Measurements from ENCODE around the gene KCTD6. TPM values are rescaled to one million over a fixed set of nuclear protein-coding genes. Genes with fewer than 3 reads are reported as not detected.

Gene KCTD6
- total RNA-seq = 4.2 and 6.7 TPM in 2 replicates

DNA sequence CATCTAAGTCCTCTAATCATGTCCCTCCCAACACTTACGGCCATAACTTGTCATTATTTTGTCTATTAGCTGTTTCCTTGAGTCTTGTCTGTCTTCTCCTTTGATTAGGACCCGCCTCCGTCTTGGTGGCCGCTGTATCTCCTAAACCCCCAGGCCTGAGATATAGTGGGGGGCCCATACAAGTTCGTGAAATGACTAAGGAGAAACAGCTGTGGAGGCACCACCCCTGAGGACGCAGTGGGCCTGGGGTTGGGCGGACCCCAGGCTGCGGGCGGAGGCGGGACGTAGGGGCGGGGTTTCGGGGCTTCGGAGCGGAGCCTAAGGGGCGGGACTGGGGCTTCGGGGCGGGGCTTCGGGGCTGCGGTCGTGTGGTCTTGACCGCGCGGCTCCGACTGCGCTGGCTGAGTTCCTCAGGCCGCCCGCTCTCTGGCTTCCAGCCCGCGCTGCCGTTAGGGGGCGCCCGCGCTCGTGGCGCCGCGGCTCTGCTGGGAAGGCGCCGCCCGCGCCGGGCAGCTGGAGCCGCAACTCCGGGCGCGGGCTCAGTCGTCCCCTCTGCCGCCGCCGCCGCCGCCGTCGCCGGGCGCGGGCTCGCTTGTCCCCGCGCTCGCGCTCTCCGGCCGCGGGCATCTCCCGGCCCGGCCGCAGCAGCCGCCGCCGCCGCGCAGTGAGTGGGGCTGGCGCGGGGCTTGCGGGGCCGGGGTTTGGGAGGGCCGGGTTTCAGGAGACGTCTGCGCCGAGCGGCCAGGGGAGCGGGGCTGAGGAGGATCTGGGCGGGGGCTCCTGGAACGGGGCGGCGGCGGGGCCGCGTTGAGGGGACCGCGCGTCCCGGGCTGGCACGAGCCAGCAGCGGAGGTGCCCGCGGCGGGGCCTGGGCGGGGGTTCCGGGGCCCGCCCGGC, at the start of gene KCTD6:
Gene KCTD6 (plus strand): TSS at position 591 of the 897 bp plus-strand sequence. CDS start 6,660 bp downstream, outside the sequence.
- peak; percentile 81 to 96 for DNase-seq (ENCODE audit: low read depth in 2 of 2)

DNA sequence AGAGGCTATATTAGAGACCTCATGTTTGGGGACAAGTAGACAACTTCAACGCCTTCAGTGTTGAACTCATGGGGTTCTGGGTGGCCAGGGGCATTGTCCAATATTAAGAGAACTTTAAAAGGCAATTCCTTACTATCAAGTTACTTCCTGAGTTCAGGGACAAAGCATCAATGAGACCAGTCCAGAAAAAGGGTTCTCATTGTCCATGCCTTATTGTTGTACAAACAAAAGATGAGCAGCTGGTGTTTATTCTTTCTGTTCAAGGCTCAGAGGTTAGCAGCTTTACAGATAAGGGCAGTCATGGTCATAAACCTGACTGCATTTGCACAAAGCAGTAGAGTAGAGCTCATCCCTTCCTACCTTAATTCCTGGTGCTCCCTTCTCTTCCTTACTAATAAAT, 39.7 kb upstream of the KCTD6 start:
- DNase-seq (ENCODE audit: low read depth in 2 of 2) = no peak

DNA sequence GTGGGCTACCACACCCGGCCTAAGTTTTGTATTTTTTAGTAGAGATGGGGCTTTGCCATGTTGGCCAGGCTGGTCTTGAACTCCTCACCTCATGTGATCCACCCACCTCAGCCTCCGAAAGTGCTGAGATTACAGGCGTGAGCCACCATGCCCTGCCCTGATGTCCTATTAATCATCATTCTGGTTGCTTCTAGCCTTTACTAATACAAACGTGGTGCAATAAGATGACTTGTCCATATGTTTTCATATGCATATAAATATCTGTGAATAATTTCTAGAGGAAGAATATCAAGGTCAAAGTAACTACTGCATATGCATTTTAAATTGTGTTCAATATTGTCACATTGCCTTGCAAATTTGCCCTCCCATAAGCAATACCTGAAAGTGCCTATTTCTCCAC, 32.7 kb upstream of the KCTD6 start:
- no peak for DNase-seq (ENCODE audit: low read depth in 2 of 2)

DNA sequence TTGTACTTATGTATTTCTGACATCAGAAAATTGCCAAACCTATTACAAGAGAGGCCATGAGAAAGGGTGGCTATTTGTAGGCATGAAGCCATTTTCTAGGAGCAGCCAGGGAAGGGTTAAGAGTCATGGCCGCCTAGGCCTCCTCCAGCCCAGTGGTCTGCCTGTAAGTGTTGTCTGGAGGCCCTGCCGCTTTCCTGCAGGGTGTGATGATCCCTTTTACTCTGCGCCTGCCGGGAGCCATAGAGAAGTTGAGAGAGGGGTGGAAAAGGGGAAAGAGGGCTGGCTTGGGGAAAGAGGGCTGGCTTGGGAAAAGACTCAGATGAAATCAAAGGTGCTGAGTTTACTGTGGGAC, 29.1 kb upstream of the KCTD6 start:
- no peak for DNase-seq (ENCODE audit: low read depth in 2 of 2)

DNA sequence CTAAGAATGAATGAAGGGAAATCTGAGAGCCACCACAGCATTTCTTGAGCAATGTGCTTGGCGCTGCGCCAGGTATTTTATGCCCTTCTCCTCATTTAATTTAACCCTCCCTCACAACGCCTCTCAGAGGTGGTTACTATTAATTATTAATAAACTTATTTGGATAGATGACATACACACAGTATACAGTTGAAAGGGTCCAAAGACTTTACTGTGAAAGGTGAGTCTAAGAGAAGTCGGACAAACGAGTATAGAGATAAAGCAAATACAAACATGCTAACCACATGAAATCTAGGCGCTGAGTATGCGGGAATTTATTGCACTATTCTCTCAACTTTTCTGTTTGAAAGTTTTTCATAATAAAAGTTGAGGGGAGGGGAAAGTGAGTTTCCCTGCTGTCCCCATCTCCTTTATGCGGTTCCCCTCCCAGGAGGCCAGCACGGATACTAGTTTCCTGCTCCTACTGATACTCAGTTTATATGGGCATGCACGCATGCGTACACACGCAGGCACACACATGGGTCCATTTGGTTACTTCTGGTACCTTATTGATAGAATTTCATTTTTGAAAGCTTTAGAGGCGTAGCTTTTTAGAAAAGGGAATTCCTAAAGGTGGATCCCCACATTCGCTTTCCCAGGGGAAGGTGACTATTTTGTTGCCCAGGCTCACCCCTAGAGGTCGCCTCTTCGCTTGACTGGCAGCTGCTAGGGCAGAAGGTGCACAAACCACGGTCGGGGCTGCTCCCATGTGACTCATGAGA, 28.5 kb upstream of the KCTD6 start:
- DNase-seq (ENCODE audit: low read depth in 2 of 2) = peak; percentile 33 to 69

DNA sequence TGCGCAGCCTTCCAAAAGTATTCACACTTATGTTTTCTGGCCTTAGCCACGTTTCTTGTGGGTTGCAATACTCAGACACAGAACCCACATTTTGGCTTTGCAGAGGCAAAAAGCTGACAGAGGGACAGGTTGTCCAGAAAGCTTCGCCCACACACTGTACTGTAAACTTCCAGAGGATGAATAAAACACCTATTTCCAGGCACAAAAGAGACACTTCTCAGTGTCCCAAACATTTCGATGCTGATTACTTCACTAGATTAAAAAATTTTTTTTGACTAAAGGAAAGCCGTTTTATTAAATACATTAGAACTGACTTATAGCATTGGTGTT, 28.0 kb upstream of the KCTD6 start:
- no peak for DNase-seq (ENCODE audit: low read depth in 2 of 2)

DNA sequence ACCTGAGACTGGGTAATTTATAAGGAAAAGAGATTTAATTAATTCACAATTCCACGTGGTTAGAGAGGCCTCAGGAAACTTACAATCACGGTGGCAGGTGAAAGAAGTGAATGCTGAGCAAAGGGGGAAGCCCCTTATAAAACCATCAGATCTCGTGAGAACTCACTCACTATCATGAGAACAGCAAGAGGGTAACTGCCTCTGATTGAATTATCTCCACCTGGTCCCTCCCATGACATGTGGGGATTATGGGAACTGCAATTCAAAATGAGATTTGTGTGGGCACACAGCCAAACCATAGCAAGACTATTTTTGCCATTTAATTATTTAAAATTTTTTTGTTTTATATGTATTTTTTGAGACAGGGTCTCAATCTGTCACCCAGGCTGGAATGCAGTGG, 27.0 kb upstream of the KCTD6 start:
- DNase-seq (ENCODE audit: low read depth in 2 of 2) = no peak

DNA sequence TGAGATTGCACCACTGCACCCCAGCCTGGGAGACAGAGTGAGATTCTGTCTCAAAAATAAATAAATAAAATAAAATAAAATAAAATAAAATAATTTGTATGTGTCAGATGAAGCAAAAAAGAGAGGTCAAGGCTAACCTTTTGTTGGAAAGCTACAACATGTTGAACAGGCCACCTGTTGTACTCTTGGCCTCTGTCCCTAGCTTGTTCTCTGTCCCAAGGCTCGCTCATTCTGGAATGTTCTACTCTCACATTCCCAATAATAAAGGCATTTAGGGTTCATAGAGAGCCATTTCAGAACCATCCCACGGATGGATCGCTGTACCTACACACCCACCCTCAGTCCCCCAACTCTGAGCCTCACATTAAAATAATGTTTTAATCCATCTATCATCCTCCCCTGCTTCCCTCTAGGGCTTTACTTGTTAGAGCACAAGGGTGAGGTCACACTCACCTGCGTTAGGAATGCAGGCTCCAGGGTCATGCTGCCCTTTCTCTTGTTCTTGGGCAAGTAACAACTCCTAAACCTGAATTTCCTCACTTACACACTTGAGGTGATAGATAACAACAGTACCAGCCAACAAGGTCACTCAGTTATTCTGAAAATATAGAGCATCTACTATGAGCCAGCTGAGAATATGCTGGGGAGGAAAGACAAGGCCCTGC, 24.9 kb upstream of the KCTD6 start:
- no peak for DNase-seq (ENCODE audit: low read depth in 2 of 2)

DNA sequence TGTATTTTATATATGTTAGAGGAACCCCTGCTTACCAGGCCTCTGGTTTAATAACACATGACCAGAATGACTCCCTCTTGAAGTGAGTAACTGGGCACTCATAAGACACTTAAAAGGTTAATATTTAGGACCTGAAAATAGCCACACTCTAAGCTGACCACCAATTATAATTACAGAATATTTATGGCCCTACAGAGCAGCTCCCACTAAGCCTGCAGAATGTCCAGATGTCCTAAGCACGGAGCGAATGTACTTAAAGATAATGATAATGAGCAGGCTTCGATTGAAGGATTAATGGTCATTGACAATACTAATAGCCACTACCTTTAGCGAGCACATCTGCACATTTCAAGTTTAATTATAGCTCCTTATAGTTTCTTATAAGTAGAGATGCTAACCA, 22.8 kb upstream of the KCTD6 start:
- no peak for DNase-seq (ENCODE audit: low read depth in 2 of 2)

DNA sequence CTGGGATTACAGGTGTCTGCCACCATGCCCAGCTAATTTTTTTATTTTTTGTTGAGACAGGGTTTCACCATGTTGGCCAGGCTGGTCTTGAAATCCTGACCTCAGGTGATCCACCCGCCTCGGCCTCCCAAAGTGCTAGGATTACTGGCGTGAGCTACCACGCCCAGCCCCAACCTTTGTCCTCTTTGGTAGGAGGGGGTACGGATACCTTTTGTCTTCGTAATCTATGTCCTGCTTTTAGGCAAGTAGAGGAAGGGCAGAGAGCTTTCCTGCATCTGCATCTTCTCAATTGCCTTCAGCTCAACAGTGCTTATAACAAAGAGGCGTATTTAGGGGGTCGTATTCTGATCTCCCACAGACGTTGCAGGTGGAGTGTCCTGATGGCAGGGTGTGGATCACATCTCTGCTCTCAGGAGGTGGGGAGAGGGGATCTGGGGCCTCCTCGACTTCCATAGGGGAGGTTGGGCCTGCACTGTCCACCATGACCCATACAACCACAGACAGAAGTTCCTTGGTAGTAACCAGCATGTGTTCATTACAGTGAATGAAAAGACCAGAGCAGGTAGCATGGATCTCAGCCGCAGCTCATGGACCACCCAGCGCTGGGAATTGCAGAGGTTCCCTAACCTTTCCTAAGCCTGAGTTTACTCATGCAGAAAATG, 21.4 kb upstream of the KCTD6 start:
- no peak for DNase-seq (ENCODE audit: low read depth in 2 of 2)

DNA sequence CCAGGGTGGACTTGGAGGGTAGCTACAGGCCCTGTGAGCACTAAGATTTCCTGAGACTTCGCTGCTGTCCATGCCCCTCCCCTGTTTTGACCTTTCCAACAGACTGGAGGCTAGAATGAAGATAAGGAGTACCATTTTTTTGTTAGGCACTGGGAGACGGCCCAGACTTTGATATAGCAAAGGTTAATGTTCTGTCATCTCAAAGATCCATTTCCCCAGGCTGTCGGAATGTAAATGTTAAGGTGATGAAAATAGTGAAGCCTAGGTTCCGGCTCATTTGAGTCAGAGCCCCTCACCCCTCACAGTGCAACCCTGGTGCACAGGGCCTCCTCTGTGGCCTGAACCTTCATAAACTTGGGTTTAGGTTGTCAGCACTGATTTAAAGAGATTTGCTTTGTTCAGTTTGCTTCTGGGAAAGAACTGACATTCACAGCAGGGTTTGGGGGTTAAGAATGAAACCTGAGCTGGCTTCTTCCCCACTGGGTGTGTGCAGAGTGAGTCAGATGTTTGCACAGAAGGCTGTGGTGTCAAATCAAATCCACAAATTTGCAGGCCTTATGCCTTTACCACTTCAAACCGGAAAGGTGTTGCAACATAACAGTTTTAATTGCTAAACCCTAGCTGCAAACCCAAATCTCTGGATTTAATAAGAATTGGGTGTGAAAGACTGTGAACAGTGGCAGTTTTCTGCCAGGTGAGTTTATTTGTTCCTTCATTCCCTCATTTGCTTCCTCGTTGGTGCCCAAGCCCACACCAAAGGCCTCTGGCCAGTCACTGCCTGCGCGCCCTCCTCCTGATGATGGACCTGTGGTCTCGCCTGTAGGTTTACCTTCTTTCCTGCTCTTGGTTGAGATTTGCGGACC, 20.6 kb upstream of the KCTD6 start:
- peak; percentile 48 to 58 for DNase-seq (ENCODE audit: low read depth in 2 of 2)

DNA sequence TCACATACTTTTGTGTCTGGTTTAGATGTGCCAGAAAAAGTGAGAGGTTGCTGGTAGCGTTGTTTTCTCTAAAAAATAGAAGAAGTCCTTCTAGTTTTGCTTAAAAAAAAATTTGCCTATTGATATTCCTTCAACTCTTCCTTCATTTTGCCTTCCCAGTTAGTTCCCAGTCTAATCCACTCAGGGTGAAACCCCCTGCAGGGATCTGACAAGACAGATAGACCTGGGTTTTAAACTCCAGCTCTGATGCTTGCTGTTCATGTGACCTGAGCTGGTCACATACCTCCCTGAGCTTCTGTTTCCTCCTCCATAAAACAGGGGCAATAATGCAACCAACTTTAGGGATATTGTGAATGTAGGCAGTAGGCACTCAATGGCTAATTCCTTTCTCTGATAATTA, 18.6 kb upstream of the KCTD6 start:
- DNase-seq (ENCODE audit: low read depth in 2 of 2) = no peak

DNA sequence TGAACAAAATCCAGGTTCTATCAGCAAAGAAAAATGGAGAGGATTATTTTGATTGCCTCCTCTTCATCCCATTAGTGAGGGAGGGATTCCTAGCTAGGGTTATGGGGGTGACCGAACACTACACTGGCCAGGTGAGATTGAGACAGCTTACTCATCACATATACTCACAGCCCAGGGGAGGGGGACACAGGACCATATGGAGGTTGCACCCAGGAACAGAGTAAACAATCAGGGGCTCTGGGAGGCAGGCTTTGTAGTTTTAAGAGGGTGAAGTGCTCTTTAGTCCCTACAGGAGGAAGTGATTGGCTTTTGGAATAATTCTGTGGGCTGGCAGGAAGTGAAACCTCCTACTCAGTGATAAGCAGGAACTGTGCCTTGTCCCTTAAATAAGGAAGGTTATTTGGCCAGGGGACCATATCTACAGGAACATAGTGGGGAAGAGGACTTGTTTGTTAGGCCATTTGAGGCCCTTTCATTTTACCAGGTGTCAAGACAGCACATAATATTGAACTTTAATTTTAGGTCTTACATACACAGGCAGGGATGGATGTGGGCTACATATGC, 17.5 kb upstream of the KCTD6 start:
- DNase-seq (ENCODE audit: low read depth in 2 of 2) = no peak

DNA sequence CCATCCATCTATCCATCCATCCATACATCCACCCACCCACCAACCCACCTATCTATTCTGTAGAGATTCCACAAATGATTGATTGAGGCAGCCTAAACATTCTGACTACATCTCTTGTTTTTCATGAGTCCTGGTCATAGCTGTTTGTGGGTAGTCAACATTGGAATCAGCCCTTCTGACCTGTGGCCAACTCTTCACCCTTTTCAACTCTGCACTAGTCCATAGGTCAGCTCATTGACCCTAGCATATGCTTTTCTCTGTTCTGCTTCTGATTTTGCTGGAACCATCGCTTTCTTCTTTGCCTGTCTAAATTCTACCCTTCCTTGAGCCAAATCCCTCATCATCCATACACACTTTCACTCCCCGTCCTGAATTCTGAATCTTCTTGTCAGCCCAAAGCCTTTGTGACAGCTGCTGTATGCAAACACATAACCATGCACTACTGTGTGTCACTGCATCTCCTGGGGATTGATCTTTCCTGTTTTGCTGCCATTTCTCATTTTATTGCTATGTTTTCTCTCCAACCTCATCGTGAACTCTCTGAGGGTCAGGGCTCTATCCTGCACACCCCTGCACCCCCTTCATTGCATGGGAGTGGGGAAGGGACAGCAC, 16.8 kb upstream of the KCTD6 start:
- DNase-seq (ENCODE audit: low read depth in 2 of 2) = no peak

DNA sequence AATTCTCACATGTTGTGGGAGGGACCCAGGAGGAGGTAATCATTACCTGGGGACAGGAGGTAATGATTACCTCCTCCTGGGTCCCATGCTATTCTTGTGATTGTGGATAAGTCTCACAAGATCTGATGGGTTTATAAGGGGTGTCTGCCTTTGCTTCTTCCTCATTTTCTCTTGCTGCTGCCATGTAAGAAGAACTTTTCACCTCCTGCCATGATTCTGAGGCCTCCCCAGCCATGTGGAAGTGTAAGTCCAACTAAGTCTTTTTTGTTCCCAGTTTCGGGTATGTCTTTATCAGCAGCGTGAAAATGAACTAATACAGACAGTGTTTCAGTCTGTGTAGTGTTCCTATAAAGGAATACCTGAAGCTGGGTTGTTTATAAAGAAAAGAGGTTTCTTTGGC, 13.1 kb upstream of the KCTD6 start:
- DNase-seq (ENCODE audit: low read depth in 2 of 2) = no peak

DNA sequence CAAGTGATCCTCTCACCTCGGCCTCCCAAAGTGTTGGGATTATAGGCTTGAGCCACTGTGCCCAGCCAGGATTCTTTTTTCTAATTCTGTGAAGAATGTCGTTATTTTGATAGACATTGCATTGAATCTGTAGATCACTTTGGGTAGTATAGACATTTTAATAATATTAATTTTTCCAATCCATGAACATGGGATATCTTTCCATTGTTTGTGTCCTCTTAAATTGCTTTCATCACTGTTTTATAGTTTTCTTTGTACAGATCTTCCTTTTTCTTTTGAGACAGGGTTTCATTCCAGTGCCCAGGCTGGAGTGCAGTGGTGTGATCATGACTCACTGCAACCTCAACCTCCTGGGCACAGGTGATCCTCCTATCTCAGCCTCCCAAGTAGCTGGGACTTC, 11.6 kb upstream of the KCTD6 start:
- DNase-seq (ENCODE audit: low read depth in 2 of 2) = no peak

DNA sequence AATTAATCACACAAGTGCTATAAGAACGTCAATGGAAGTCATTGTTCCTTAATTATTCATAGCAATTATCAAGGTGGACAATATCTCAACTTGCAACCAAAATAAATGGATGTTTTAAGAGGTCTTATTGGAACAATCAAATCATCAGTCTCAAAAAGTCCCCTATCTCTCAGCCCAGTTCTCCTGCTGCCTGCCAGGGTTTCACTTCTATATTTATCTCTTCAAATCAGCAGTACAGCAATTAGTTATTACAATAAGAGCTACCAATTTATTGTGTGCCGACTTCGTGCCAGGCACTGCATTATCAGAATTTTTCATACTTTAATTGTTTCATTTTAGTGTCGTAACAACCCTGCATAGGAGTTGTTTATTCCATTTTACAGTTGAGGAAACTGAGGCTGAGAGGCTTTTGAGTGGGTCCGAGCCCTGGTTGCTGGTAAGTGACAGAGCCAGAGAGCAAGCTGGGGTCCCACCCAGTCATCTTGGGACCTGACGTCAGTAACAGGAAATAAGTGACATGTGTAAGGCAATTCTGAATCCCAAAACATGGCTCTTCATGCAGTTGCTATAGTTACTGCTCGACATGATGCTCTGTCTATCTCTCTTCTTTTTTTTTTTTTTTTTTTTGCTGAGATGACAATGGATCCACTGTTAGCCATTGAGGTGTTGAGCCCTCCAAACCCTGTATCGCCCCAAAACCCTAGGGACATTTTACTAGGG, 8.8 kb upstream of the KCTD6 start:
- no peak for DNase-seq (ENCODE audit: low read depth in 2 of 2)

DNA sequence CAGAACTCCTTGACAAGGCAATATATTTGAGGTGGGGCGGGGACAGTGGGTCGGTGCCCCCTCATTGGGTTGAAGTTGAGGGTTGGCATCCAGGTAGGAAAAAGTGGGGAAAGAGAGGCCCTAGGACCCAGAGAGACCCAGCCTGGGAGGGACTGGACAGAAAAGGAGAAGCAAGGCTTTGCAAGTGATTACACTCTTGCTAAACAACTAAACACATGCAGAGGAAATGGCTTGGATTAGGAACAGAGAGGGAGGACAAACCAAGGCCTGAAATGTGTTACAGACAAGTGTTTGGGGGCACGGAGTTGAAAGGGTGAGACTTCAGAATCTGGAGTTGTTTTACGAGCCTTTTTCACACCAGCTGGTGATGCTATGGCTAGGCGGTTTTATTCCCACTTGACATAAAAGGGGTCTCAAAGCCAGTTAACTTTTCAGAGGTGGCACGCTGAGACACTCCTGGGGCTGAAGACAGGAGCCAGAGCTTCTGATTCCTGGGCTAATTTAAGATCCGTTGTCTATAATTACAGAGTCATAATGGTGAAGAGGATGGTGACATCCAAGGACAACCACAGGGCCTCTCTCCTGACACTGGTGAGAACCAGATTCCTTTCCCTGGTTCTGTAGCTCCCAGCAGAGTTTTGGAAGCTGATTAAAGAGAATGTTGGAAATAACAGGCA, 7.7 kb upstream of the KCTD6 start:
- DNase-seq (ENCODE audit: low read depth in 2 of 2) = no peak

DNA sequence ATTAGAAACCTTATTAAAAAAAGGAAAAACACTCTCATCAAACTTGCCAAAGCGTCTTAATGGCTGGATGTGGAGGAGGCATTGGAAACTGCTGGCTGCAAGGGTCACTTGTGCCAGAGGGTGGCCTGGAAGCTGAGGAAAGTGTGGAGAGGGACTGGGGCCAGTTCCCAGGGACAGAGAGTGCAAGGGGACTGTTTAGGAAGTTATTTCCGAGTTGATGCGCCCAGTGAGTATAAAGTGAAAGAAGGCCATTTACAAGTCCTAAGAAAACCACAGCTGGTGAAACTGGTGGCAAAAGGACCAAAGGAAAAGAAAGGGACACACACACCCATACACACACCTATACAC, 7.2 kb upstream of the KCTD6 start:
- no peak for DNase-seq (ENCODE audit: low read depth in 2 of 2)
